Neural crest cell (in vitro differentiated cells): ENCODE measurements around the gene MBD6. TPM values are rescaled to one million over a fixed set of nuclear protein-coding genes. Genes with fewer than 3 reads are reported as not detected.

Experiments
- DNase-seq: peaks from one replicate; pipeline ENCODE4 v3.0.0; 2021; ENCODE audit warnings: low read depth, mixed read lengths, low spot score
- H3K27ac Mint-ChIP-seq: one replicate; pipeline ENCODE4 v1.8.0; 2021; ENCODE audit warnings: mild to moderate bottlenecking, mixed read lengths; ENCODE audit not compliant: unreplicated experiment
- H3K27me3 Mint-ChIP-seq: 2 replicates; pipeline ENCODE4 v1.8.0; 2021; ENCODE audit warnings: low read depth, mild to moderate bottlenecking, mixed read lengths
- H3K36me3 Mint-ChIP-seq: 2 replicates; pipeline ENCODE4 v1.8.0; 2021; ENCODE audit warnings: low read depth, mild to moderate bottlenecking, mixed read lengths
- H3K4me1 Mint-ChIP-seq: 2 replicates; pipeline ENCODE4 v1.8.0; 2021; ENCODE audit warnings: mixed read lengths
- H3K4me3 Mint-ChIP-seq: one replicate; pipeline ENCODE4 v1.8.0; 2021; ENCODE audit warnings: mild to moderate bottlenecking, mixed read lengths
- H3K9me3 Mint-ChIP-seq: 2 replicates; pipeline ENCODE4 v1.8.0; 2021; ENCODE audit warnings: mixed read lengths
- total RNA-seq: library from RNA; stranded (reverse); gene quantifications from 2 replicates; pipeline ENCODE4 v1.2.1, GENCODE V29; 2021
- TF ChIP-seq, protein P1 (sequence below): fragments of 200-600 bp; sonication (generic); conservative IDR thresholded peaks from 2 replicates; pipeline ENCODE4 v1.5.0; 2021; ENCODE audit warnings: antibody characterized with exemption, mild to moderate bottlenecking

Gene MBD6
- total RNA-seq, 1 donor from 2014 or later: 90.4 TPM

DNA sequence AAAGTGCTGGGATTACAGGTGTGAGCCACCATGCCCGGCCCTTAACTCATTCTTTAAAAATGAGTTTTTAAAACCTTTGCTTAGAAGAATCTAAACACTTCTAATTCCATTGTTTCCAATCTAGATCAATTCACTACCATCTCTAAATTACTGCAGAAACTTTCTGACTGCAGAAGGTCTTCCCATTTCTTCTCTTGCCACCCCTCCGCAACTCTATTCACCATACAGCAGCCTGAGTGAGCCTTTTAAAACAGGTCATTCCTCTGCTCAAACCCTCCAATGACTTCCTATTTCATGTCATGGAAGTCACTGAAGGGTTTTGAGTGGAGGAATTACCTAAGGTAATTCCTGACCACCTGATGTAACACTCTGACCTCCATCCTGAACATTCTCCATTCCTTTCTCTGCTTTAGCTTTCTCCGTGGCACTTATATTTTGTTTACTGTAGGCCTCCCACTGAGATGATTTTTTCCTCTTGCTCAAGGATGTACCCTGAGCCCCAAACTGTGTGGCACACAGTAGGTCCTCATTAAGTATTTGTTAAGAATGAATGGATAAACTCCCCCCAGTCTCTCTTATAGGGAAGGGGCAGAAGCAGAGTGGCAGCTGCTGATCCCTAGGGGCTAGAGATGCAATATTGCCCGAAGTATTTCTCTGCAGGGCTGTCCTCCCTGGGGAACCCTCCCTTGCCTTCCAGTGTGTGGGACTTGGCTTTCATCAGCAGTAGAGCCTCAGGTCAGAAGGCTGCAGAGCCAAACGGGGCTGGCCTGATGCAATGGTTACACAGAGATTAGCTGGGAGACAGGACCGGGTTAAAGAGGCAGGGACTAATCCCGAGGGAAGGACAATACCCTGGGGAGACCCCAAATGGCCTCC is 3.5 kb upstream of the MBD6 start:
- peaks cover 18% of the 10 kb centered on the region for H3K27me3 Mint-ChIP-seq
- peak; percentile 12 for DNase-seq
- H3K36me3 Mint-ChIP-seq: peaks cover 19% of the 10 kb centered on the region
- H3K9me3 Mint-ChIP-seq: no peaks in the 10 kb centered on the region
- H3K4me3 Mint-ChIP-seq: peak overlapping the region; percentile 100
- peak overlapping the region; percentile 100 for H3K27ac Mint-ChIP-seq
- TF ChIP-seq, protein P1, sequence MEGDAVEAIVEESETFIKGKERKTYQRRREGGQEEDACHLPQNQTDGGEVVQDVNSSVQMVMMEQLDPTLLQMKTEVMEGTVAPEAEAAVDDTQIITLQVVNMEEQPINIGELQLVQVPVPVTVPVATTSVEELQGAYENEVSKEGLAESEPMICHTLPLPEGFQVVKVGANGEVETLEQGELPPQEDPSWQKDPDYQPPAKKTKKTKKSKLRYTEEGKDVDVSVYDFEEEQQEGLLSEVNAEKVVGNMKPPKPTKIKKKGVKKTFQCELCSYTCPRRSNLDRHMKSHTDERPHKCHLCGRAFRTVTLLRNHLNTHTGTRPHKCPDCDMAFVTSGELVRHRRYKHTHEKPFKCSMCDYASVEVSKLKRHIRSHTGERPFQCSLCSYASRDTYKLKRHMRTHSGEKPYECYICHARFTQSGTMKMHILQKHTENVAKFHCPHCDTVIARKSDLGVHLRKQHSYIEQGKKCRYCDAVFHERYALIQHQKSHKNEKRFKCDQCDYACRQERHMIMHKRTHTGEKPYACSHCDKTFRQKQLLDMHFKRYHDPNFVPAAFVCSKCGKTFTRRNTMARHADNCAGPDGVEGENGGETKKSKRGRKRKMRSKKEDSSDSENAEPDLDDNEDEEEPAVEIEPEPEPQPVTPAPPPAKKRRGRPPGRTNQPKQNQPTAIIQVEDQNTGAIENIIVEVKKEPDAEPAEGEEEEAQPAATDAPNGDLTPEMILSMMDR: no peak
- H3K4me1 Mint-ChIP-seq: peaks cover 52% of the 10 kb centered on the region

DNA sequence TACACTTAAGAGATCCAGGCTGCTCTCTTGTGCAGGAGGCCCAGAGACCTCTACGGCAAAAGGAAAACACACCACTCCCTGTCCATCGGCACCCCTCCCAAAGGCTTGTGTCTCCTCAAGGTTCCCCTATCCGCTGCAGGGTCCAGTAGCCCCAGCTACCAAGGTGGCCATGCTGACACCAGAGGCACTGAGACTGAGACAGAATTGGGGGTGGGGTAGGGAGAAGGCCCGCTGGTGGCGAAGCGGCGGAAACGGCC is 2.9 kb upstream of the MBD6 start:
- peak overlapping the region; percentile 100 for H3K4me3 Mint-ChIP-seq
- no peaks in the 10 kb centered on the region for H3K9me3 Mint-ChIP-seq
- peaks cover 57% of the 10 kb centered on the region for H3K4me1 Mint-ChIP-seq
- no peak for DNase-seq
- H3K27me3 Mint-ChIP-seq: peaks cover 18% of the 10 kb centered on the region
- TF ChIP-seq, protein P1: no peak
- peaks cover 19% of the 10 kb centered on the region for H3K36me3 Mint-ChIP-seq
- peak overlapping the region; percentile 100 for H3K27ac Mint-ChIP-seq

DNA sequence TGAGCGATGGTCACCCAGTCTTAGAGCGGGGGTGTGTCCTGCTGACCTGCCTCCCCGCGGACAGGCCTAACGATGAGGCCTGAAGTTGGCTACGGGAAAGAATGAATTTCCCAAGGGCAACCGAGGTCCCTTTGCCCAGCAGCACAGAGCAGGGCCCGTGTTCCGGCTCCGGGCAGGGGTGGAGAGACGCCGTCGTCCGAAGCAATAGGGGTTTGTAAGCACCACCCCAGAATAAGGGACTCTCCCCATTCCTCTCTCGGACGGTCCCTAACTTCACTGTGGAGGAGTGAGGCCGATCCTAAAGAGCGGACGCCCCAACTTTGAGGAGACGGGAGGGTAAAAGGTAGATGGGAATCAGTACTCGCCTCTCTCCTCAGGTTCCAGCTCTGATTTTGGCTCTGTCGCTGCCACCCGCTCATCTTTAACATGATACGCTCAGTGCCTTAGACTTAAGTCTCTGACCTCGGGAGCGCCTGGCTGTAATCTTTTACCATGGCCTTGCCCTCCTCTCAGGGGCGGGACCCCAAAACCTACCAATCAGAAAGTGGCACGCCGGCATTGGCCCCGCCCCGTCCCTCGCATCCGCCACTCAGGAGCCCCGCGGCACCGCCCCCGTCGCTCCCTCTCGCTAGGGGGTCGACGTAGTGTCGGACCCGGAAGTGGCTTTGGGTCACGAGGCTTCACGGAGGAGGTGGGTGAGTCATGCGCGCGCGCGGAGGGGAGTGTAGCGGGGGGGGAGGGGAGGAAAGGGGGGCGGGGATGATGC is 2.4 kb upstream of the MBD6 start, which contains the start of gene DDIT3:
DDIT3 (minus strand) TSS at position 462 of the 766 bp plus-strand sequence. CDS start 3,108 bp downstream, outside the sequence.
- Mint-ChIP-seq H3K4me1 (peaks cover 60% of the 10 kb centered on the region), H3K27me3 (peaks cover 18% of the 10 kb centered on the region), H3K27ac (peak within 1 kb of the TSS; percentile 100), H3K36me3 (peaks cover 19% of the 10 kb centered on the region), H3K9me3 (no peaks in the 10 kb centered on the region), H3K4me3 (peak within 1 kb of the TSS; percentile 100)
- TF ChIP-seq, protein P1: no peak
- DNase-seq: peak; percentile 99

DNA sequence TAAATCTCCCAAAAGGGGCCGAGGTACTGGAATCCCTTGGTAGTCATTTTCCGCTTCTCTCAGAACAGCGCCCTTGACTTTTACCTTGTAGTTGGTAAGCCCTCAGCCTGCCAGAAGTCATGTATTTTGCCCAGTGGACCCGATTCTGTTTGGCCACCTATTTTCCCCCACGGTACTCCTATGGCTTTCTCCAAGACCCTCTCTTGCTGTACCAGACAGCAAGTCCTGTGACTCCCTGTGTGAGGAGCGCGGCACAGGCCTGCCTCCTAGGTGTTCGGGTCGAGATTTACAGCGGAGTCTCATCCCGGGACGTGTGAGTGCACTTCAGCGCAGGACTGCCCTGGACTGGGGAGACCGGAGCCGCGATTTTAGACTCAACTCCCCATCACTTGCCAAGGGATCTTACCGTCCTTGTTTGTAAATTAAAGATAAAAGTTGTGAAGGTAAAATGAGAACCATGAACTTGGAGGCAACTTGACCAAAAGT is 1.1 kb upstream of the MBD6 start:
- TF ChIP-seq, protein P1: no peak
- DNase-seq: peak; percentile 28
- H3K27me3 Mint-ChIP-seq: peaks cover 18% of the 10 kb centered on the region
- peaks cover 60% of the 10 kb centered on the region for H3K4me1 Mint-ChIP-seq
- peaks cover 19% of the 10 kb centered on the region for H3K36me3 Mint-ChIP-seq
- H3K27ac Mint-ChIP-seq: peak overlapping the region; percentile 98
- H3K4me3 Mint-ChIP-seq: peak overlapping the region; percentile 100
- no peaks in the 10 kb centered on the region for H3K9me3 Mint-ChIP-seq

DNA sequence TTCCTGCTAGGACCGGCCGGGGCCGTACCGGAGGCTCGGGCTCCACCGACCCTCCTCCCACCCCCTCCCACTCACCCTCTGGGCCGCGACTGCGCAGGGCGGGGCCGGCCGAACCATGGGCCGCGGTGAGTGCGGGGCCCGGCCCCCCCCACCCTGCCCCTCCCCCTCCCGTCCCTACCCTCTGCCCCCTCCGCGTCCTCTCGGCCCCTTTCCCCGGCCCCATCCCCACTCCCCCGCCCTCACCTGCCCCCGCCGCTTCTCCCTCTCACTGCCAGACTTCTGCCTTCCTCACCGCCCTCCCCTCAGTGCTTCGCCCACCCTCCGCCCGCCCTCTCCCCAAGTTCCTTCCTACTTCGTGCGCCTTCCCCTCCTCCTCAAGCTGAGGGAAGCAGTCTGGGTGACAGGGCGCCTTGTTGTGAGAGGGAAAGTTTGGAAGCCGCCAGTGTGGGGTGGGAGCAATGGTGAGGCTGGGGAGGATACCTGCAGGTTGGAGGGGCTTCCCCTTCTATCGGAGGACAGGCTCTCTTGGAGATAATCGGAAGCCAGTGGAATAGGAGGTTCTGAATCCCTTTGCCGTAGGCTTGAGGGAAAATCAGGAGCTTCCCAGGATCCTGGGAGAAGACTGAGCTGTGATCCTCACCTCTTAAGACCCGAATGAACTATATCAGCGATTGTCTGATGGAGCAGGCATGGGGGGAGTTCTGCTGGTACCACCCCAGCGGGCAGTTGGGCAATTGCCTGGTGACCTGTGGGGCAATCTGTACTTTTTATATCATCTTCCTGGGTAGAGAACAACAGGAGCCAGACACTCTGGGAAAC is 472 bp downstream of the MBD6 start:
- peak overlapping the region; percentile 97 for H3K4me3 Mint-ChIP-seq
- no peaks in the 10 kb centered on the region for H3K9me3 Mint-ChIP-seq
- peaks cover 13% of the 10 kb centered on the region for H3K36me3 Mint-ChIP-seq
- peaks cover 56% of the 10 kb centered on the region for H3K4me1 Mint-ChIP-seq
- peak overlapping the region; percentile 94 for H3K27ac Mint-ChIP-seq
- peaks cover 18% of the 10 kb centered on the region for H3K27me3 Mint-ChIP-seq
- peak; percentile 31 for DNase-seq
- TF ChIP-seq, protein P1: no peak
